ENCODE data around the gene WDR64.
"Not testable (repeated sequence)": the region's sequence is repeated elsewhere in the genome, so short reads cannot be mapped to it uniquely, and the experiment has no call there.

WDR64 gene

GRCh38 chr1:241658081-241658793, 6.2 kb downstream of the WDR64 start:
- no peak for DNase-seq (ENCODE audit: low spot score)

- not testable (repeated sequence) for DNase-seq (ENCODE audit: low spot score)
These were observed 6.9 kb downstream of the WDR64 start for GRCh38 chr1:241659016-241659415.

GRCh38 chr1:241660424-241660972, 8.4 kb downstream of the WDR64 start:
- DNase-seq (ENCODE audit: low spot score) = no peak

- no peak for DNase-seq (ENCODE audit: low spot score)
These were observed 14.3 kb downstream of the WDR64 start for GRCh38 chr1:241666419-241666818.

- no peak for DNase-seq (ENCODE audit: low spot score)
These were observed 20.2 kb downstream of the WDR64 start for GRCh38 chr1:241672301-241672700.

GRCh38 chr1:241674805-241675384, 22.8 kb downstream of the WDR64 start:
- DNase-seq (ENCODE audit: low spot score) = no peak

- no peak for DNase-seq (ENCODE audit: low spot score)
These were observed 23.9 kb downstream of the WDR64 start for GRCh38 chr1:241675983-241676382.

- peak; percentile 67 for DNase-seq (ENCODE audit: low spot score)
These were observed 25.1 kb downstream of the WDR64 start for GRCh38 chr1:241677201-241677600.

GRCh38 chr1:241678536-241678935, 26.5 kb downstream of the WDR64 start:
- no peak for DNase-seq (ENCODE audit: low spot score)

GRCh38 chr1:241679404-241679803, 27.3 kb downstream of the WDR64 start:
- no peak for DNase-seq (ENCODE audit: low spot score)

GRCh38 chr1:241679961-241680360, 27.9 kb downstream of the WDR64 start:
- no peak for DNase-seq (ENCODE audit: low spot score)

- not testable (repeated sequence) for DNase-seq (ENCODE audit: low spot score)
These were observed 29.9 kb downstream of the WDR64 start for GRCh38 chr1:241681861-241682448.

GRCh38 chr1:241682921-241683320, 30.8 kb downstream of the WDR64 start:
- DNase-seq (ENCODE audit: low spot score) = no peak

GRCh38 chr1:241684108-241684507, 32.0 kb downstream of the WDR64 start:
- DNase-seq (ENCODE audit: low spot score) = no peak

- no peak for DNase-seq (ENCODE audit: low spot score)
These were observed 36.9 kb downstream of the WDR64 start for GRCh38 chr1:241688940-241689368.

- no peak for DNase-seq (ENCODE audit: low spot score)
These were observed 43.4 kb downstream of the WDR64 start for GRCh38 chr1:241695246-241696171.

- no peak for DNase-seq (ENCODE audit: low spot score)
These were observed 44.2 kb downstream of the WDR64 start for GRCh38 chr1:241696172-241696814.

GRCh38 chr1:241696815-241697639, 44.9 kb downstream of the WDR64 start:
- no peak for DNase-seq (ENCODE audit: low spot score)

- DNase-seq (ENCODE audit: low spot score) = no peak
These were observed 45.5 kb downstream of the WDR64 start for GRCh38 chr1:241697640-241698018.

GRCh38 chr1:241698177-241698576, 46.1 kb downstream of the WDR64 start:
- no peak for DNase-seq (ENCODE audit: low spot score)

Measured in CD4-positive, alpha-beta T cell treated with Interleukin-6 at 100 ng/mL for 8 hours (primary cell).